GM12878 (cell line): ENCODE measurements around the gene FAM184B. TPM values are rescaled to one million over a fixed set of nuclear protein-coding genes. Genes with fewer than 3 reads are reported as not detected.

Experiments used
- ATAC-seq: fragments of 200-7000 bp; cut with Tn5 transposase; 3 replicates; pipeline ENCODE4 v1.9.1; 2020; ENCODE audit warnings: mild to moderate bottlenecking, moderate library complexity
- BruUV-seq: library from RNA; stranded (reverse); fragments of 400-500 nt; replicated peaks from 2 replicates; lab custom pipeline; 2021; lab: Mats Ljungman, UMichigan
- CTCF ChIA-PET: fragments of 300-600 bp; sonication (Branson Sonifier 250); formaldehyde crosslinking; extraction: SDS; loops from one replicate; lab custom pipeline; 2021; ENCODE audit warnings: inconsistent platforms; lab: Yijun Ruan, JAX
- POLR2A ChIA-PET: fragments of 350-600 bp; formaldehyde crosslinking; extraction: SDS; loops from one replicate; lab custom pipeline; 2021; ENCODE audit warnings: inconsistent platforms; lab: Charles Lee
- RAD21 ChIA-PET: fragments of 300-600 bp; sonication (Branson Sonifier 250); formaldehyde crosslinking; loops from one replicate; lab custom pipeline; 2023; ENCODE audit warnings: antibody characterized with exemption; ENCODE audit not compliant: unreplicated experiment; lab: Charles Lee
- SMC1A ChIA-PET: fragments of 300-600 bp; sonication (Branson Sonifier 250); formaldehyde crosslinking; loops from one replicate; lab custom pipeline; 2023; ENCODE audit not compliant: unreplicated experiment, uncharacterized antibody; lab: Charles Lee
- DNase-seq: peaks from one replicate; pipeline ENCODE4 v3.0.0-alpha.2; 2011; ENCODE audit warnings: low read depth, low spot score
- FAIRE-seq: peaks from 3 replicates; lab custom pipeline; 2011; peaks lifted over from hg19 to GRCh38; lab: Jason Lieb, UNC
- H2AFZ ChIP-seq: 2 replicates; pipeline ENCODE4 v1.6.0; 2011; ENCODE audit warnings: low read depth, low read length, control low read depth; ENCODE audit not compliant: control insufficient read depth
- H3K27ac ChIP-seq: 2 replicates; pipeline ENCODE4 v1.5.1; 2011; ENCODE audit warnings: control low read depth; ENCODE audit not compliant: control insufficient read depth, insufficient read depth
- H3K27me3 ChIP-seq, 2 experiments: replicated peaks in 1 of 2; 2 replicates each; pipeline versions ENCODE4 v1.6.0 to v1.6.1; 2011; ENCODE audit warnings: low read length in 1 of 2; ENCODE audit not compliant: control insufficient read depth in 2 of 2, insufficient read depth in 2 of 2
- H3K36me3 ChIP-seq, 2 experiments: 2 replicates each; pipeline ENCODE4 v1.5.1; 2011; ENCODE audit warnings: low read length in 1 of 2; ENCODE audit not compliant: control insufficient read depth in 2 of 2, insufficient read depth in 2 of 2
- H3K4me1 ChIP-seq: 2 replicates; pipeline ENCODE4 v1.6.1; 2011; ENCODE audit warnings: mild to moderate bottlenecking, low read length, moderate library complexity, mixed read lengths; ENCODE audit not compliant: control insufficient read depth, insufficient read depth
- H3K4me2 ChIP-seq: 2 replicates; pipeline ENCODE4 v1.6.0; 2011; ENCODE audit warnings: control low read depth; ENCODE audit not compliant: control insufficient read depth, insufficient read depth
- H3K4me3 ChIP-seq: fragments of 200-600 bp; sonication (generic); 2 replicates; pipeline ENCODE4 v1.5.1; 2016
- H3K79me2 ChIP-seq: 2 replicates; pipeline ENCODE4 v1.6.0; 2011; ENCODE audit warnings: low read length; ENCODE audit not compliant: control insufficient read depth, insufficient read depth
- H3K9ac ChIP-seq: 2 replicates; pipeline ENCODE4 v1.8.0; 2011; ENCODE audit warnings: low read length, control low read depth, mixed read lengths; ENCODE audit not compliant: control insufficient read depth, insufficient read depth
- H3K9me3 ChIP-seq: replicated peaks from 3 replicates; pipeline ENCODE4 v1.5.1; 2011; ENCODE audit warnings: mild to moderate bottlenecking, low read length; ENCODE audit not compliant: control insufficient read depth, insufficient read depth
- H4K20me1 ChIP-seq: 2 replicates; pipeline ENCODE4 v1.6.0; 2011; ENCODE audit not compliant: control insufficient read depth, insufficient read depth
- BRCA1 ChIP-seq: IDR thresholded peaks from 2 replicates; pipeline ENCODE4 v1.6.1; 2011; ENCODE audit warnings: low read depth, low read length, improper control_type of control experiment
- CEBPB ChIP-seq, 2 experiments: fragments of 150-350 bp in 1 of 2; IDR thresholded peaks; 2 replicates each; pipeline ENCODE4 v1.6.1; 2012 to 2014; ENCODE audit warnings: low read depth in 2 of 2, low read length in 2 of 2, borderline replicate concordance in 1 of 2, inconsistent platforms in 1 of 2
- DPF2 ChIP-seq: fragments of 450-650 bp; IDR thresholded peaks from 2 replicates; pipeline ENCODE4 v1.6.1; 2017; ENCODE audit warnings: mild to moderate bottlenecking
- GATAD2B ChIP-seq: fragments of 450-650 bp; conservative IDR thresholded peaks from 2 replicates; pipeline ENCODE4 v1.6.1; 2017; ENCODE audit warnings: low read depth, mild to moderate bottlenecking, moderate library complexity
- JUNB ChIP-seq: IDR thresholded peaks from 2 replicates; pipeline ENCODE4 v1.6.1; 2016; ENCODE audit warnings: antibody characterized with exemption, mild to moderate bottlenecking
- JUND ChIP-seq: IDR thresholded peaks from 2 replicates; pipeline ENCODE4 v1.6.1; 2012; ENCODE audit warnings: low read depth, mild to moderate bottlenecking, low read length, improper control_type of control experiment, moderate library complexity
- RBBP5 ChIP-seq: fragments of 200-600 bp; sonication (generic); conservative IDR thresholded peaks from 2 replicates; pipeline ENCODE4 v1.6.1; 2016
- RFX5 ChIP-seq: IDR thresholded peaks from 2 replicates; pipeline ENCODE4 v1.6.1; 2011; ENCODE audit warnings: low read depth, low read length, improper control_type of control experiment
- SUZ12 ChIP-seq: fragments of 200-600 bp; sonication (generic); IDR thresholded peaks from one replicate; pipeline ENCODE4 v1.6.1; 2018; ENCODE audit warnings: antibody characterized with exemption, mild to moderate bottlenecking; ENCODE audit not compliant: unreplicated experiment
- ZNF217 ChIP-seq: fragments of 450-650 bp; IDR thresholded peaks from 2 replicates; pipeline ENCODE4 v1.6.1; 2017; ENCODE audit warnings: antibody characterized with exemption, mild to moderate bottlenecking
- ZNF24 ChIP-seq: fragments of 450-650 bp; IDR thresholded peaks from 2 replicates; pipeline ENCODE4 v1.6.1; 2017; ENCODE audit warnings: antibody characterized with exemption, mild to moderate bottlenecking
- ZNF592 ChIP-seq: fragments of 450-650 bp; IDR thresholded peaks from 2 replicates; pipeline ENCODE4 v1.6.1; 2017; ENCODE audit warnings: mild to moderate bottlenecking, moderate library complexity
- WGBS: methylation state at CpG from one replicate; pipeline ENCODE4 v1.1.6; 2016; ENCODE audit warnings: low lambda C conversion rate; ENCODE audit not compliant: insufficient replicate concordance, insufficient coverage; ENCODE audit errors: missing lambda C conversion rate; 5-methylcytosine and 5-hydroxymethylcytosine counted together
- in situ Hi-C: fragments of 300-500 bp; cut with MboI; formaldehyde crosslinking; loops from 9 replicates; pipeline ENCODE4 v1.14.3; 2018; ENCODE audit warnings: mixed read lengths
- intact Hi-C: fragments of 100-400 bp; cut with micrococcal nuclease; formaldehyde crosslinking; loops from one replicate; pipeline ENCODE4 v1.14.2; 2022; ENCODE audit not compliant: unreplicated experiment
- polyA plus RNA-seq, 11 experiments: library from polyadenylated mRNA; depleted of rRNA in 4 of 11; unstranded in 6 of 11; stranded (reverse) in 5 of 11; fragments of >200 nt; fragmentation: Nextera tagmentation in 4 of 11; fragmentation: Illumina TruSeq in 1 of 11; extraction: Ambion mirVana in 4 of 11; extraction: Trizol in 1 of 11; gene quantifications; 1 replicate in 1 of 11; 2 replicates in 10 of 11; pipeline versions ENCODE4 v1.2.1 to v1.2.3, GENCODE V29; 2011 to 2016; ENCODE audit warnings: inconsistent platforms in 2 of 11, missing spikeins in 2 of 11, low read depth in 1 of 11
- total RNA-seq, 4 experiments: library from RNA; depleted of rRNA in 3 of 4; stranded (reverse); fragments of >200 nt in 3 of 4; fragmentation: Illumina TruSeq in 1 of 4; extraction: Trizol in 1 of 4; gene quantifications; 2 replicates each; pipeline versions ENCODE4 v1.2.1 to v1.2.3, GENCODE V29; 2013 to 2021
- TF ChIP-seq, protein P1 (sequence below): fragments of 450-650 bp; IDR thresholded peaks from 2 replicates; pipeline ENCODE4 v1.6.1; 2018; ENCODE audit warnings: borderline replicate concordance, mild to moderate bottlenecking; ENCODE audit not compliant: partially characterized antibody
- TF ChIP-seq, protein P2 (sequence below): IDR thresholded peaks from 2 replicates; pipeline ENCODE4 v1.6.1; 2012; ENCODE audit warnings: low read depth, low read length, improper control_type of control experiment

FAM184B gene
- total and polyA plus RNA-seq, 10 of the 15 experiments (the other 5 are each of a cell fraction or from before 2014, with no cell fraction given) = under 0.01 TPM; not detected in 9

DNA sequence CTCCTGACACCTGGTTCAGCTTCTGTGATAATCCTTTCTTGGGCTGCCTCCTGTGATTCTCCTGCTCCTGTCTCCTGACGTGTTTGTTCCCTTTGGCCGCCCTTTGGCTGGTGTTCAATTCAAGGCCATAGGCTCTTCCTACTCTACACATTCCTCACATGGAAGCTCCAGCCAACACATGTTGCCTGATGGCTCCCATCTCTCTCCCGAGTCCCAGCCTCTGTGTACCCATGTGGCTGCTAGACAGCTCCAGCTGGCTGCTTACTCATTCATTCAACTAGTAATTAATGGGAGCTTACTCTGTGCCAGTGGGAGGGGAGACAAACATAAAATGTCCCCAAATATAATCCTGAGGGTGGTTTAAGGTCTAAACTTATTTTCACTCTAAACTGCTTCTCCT, 176.2 kb downstream of the FAM184B start (continued):
- TF ChIP-seq ZNF592 = no peak
- TF ChIP-seq ZNF217 = no peak
- no peak for TF ChIP-seq DPF2
- TF ChIP-seq RBBP5 = no peak
- no peak for TF ChIP-seq RFX5
- TF ChIP-seq GATAD2B = no peak
- TF ChIP-seq BRCA1 = no peak
- no peak for TF ChIP-seq CEBPB (IDR thresholded peaks at IDR 0.05; ENCODE audit: borderline replicate concordance in 1 of 2, low read depth in 2 of 2, low read length in 2 of 2)
- no peak for TF ChIP-seq JUND

GRCh38 chr4:17599826-17600225, 181.6 kb downstream of the FAM184B start:
- Histone ChIP-seq H3K27ac (no peak overlapping the region), H2AFZ (no peak overlapping the region), H3K27me3 (no peaks in the 10 kb centered on the region), H3K4me3 (no peak overlapping the region), H3K4me2 (no peak overlapping the region), H3K79me2 (no peaks in the 10 kb centered on the region; the same call in 1 of the 2 replicates), H3K9me3 (no peaks in the 10 kb centered on the region), H3K36me3 (peaks cover 14 to 43% of the 10 kb centered on the region in 2 experiments), H4K20me1 (0 out of 2 replicates have a peak, but pooled peaks cover 8% of the 10 kb centered on the region), H3K9ac (no peak overlapping the region), H3K4me1 (peaks cover 6% of the 10 kb centered on the region)
- no TSS peak for BruUV-seq
- intact Hi-C loops (no loop called here), in situ Hi-C loops (no loop called here)
- 100% methylated on average over 1 of the region's 1 CpG for WGBS
- DNase-seq (no peak), FAIRE-seq (no peak), ATAC-seq (no peak)
- ChIA-PET CTCF (no interaction called here), SMC1A (no interaction called here), RAD21 (no interaction called here), POLR2A (interaction anchor here (0.7 to 0.8 kb wide), 2 partner anchors 15 to 329 kb away, joined by 4 read pairs; no protein-coding TSS in a partner anchor)
- TF ChIP-seq, protein P1, sequence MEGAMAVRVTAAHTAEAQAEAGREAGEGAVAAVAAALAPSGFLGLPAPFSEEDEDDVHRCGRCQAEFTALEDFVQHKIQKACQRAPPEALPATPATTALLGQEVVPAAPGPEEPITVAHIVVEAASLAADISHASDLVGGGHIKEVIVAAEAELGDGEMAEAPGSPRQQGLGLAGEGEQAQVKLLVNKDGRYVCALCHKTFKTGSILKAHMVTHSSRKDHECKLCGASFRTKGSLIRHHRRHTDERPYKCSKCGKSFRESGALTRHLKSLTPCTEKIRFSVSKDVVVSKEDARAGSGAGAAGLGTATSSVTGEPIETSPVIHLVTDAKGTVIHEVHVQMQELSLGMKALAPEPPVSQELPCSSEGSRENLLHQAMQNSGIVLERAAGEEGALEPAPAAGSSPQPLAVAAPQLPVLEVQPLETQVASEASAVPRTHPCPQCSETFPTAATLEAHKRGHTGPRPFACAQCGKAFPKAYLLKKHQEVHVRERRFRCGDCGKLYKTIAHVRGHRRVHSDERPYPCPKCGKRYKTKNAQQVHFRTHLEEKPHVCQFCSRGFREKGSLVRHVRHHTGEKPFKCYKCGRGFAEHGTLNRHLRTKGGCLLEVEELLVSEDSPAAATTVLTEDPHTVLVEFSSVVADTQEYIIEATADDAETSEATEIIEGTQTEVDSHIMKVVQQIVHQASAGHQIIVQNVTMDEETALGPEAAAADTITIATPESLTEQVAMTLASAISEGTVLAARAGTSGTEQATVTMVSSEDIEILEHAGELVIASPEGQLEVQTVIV = no peak
- no peak for TF ChIP-seq JUNB
- TF ChIP-seq ZNF24 = no peak
- no peak for TF ChIP-seq SUZ12
- TF ChIP-seq, protein P2, sequence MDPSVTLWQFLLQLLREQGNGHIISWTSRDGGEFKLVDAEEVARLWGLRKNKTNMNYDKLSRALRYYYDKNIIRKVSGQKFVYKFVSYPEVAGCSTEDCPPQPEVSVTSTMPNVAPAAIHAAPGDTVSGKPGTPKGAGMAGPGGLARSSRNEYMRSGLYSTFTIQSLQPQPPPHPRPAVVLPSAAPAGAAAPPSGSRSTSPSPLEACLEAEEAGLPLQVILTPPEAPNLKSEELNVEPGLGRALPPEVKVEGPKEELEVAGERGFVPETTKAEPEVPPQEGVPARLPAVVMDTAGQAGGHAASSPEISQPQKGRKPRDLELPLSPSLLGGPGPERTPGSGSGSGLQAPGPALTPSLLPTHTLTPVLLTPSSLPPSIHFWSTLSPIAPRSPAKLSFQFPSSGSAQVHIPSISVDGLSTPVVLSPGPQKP = no peak
